ENCODE results near the gene COPG2.
A peak's percentile ranks its signal among the peaks of the same experiment; 100 is the strongest.
"Not testable (repeated sequence)": the region's sequence is repeated elsewhere in the genome, so short reads cannot be mapped to it uniquely, and the experiment has no call there.

The COPG2 gene

GRCh38 chr7:130570144-130570543 lies 98.4 kb downstream of the COPG2 start:
- not testable (repeated sequence) for DNase-seq (ENCODE audit: insufficient read length, low spot score); FAIRE-seq

GRCh38 chr7:130566898-130567280 lies 101.7 kb downstream of the COPG2 start:
- DNase-seq (ENCODE audit: insufficient read length, low spot score): no peak
- no peak for FAIRE-seq

- DNase-seq (ENCODE audit: insufficient read length, low spot score) (no peak), FAIRE-seq (no peak)
These were observed 102.2 kb downstream of the COPG2 start for GRCh38 chr7:130566168-130566897.

GRCh38 chr7:130560972-130561371 lies 107.6 kb downstream of the COPG2 start:
- DNase-seq (ENCODE audit: insufficient read length, low spot score) (peak; percentile 36), FAIRE-seq (no peak)

- FAIRE-seq: no peak
These were observed 109.4 kb downstream of the COPG2 start for GRCh38 chr7:130559184-130559583.

GRCh38 chr7:130554481-130554880 lies 114.1 kb downstream of the COPG2 start:
- no peak for DNase-seq (ENCODE audit: insufficient read length, low spot score)
- no peak for FAIRE-seq

More at GRCh38 chr7:130559184-130559583, 109.4 kb downstream of the COPG2 start:
- no peak for DNase-seq (ENCODE audit: insufficient read length, low spot score)

GRCh38 chr7:130553398-130554029 lies 115.0 kb downstream of the COPG2 start:
- FAIRE-seq: no peak
- DNase-seq (ENCODE audit: insufficient read length, low spot score): no peak

- DNase-seq (ENCODE audit: insufficient read length, low spot score): no peak
- no peak for FAIRE-seq
These were observed 124.2 kb downstream of the COPG2 start for GRCh38 chr7:130544356-130544755.

GRCh38 chr7:130543487-130544010 lies 125.0 kb downstream of the COPG2 start:
- no peak for DNase-seq (ENCODE audit: insufficient read length, low spot score)
- no peak for FAIRE-seq

GRCh38 chr7:130542297-130542696 lies 126.3 kb downstream of the COPG2 start:
- DNase-seq (ENCODE audit: insufficient read length, low spot score); FAIRE-seq: not testable (repeated sequence)

- not testable (repeated sequence) for FAIRE-seq; DNase-seq (ENCODE audit: insufficient read length, low spot score)
These were observed 127.3 kb downstream of the COPG2 start for GRCh38 chr7:130541287-130541686.

- DNase-seq (ENCODE audit: insufficient read length, low spot score); FAIRE-seq: not testable (repeated sequence)
These were observed 130.7 kb downstream of the COPG2 start for GRCh38 chr7:130537894-130538293.

- no peak for DNase-seq (ENCODE audit: insufficient read length, low spot score)
- FAIRE-seq: no peak
These were observed 139.1 kb downstream of the COPG2 start for GRCh38 chr7:130529417-130529816.

- FAIRE-seq; DNase-seq (ENCODE audit: insufficient read length, low spot score): not testable (repeated sequence)
These were observed 140.7 kb downstream of the COPG2 start for GRCh38 chr7:130527752-130528355.

GRCh38 chr7:130524628-130525027 lies 143.9 kb downstream of the COPG2 start:
- DNase-seq (ENCODE audit: insufficient read length, low spot score) (no peak), FAIRE-seq (no peak)

GRCh38 chr7:130523519-130524125 lies 144.9 kb downstream of the COPG2 start:
- FAIRE-seq; DNase-seq (ENCODE audit: insufficient read length, low spot score): not testable (repeated sequence)

GRCh38 chr7:130521258-130521951 lies 147.1 kb downstream of the COPG2 start:
- FAIRE-seq: no peak

GRCh38 chr7:130515315-130516040 lies 153.1 kb downstream of the COPG2 start:
- no peak for FAIRE-seq
- no peak for DNase-seq (ENCODE audit: insufficient read length, low spot score)

More at GRCh38 chr7:130521258-130521951, 147.1 kb downstream of the COPG2 start:
- no peak for DNase-seq (ENCODE audit: insufficient read length, low spot score)

GRCh38 chr7:130513447-130513846 lies 155.1 kb downstream of the COPG2 start:
- DNase-seq (ENCODE audit: insufficient read length, low spot score) (no peak), FAIRE-seq (no peak)

- not testable (repeated sequence) for FAIRE-seq; DNase-seq (ENCODE audit: insufficient read length, low spot score)
These were observed 156.5 kb downstream of the COPG2 start for GRCh38 chr7:130512038-130512437.
